Endothelial cell (in vitro differentiated cells): ENCODE measurements around the gene ZNF81. TPM values are rescaled to one million over a fixed set of nuclear protein-coding genes. Genes with fewer than 3 reads are reported as not detected.
"Not testable (repeated sequence)": the region's sequence is repeated elsewhere in the genome, so short reads cannot be mapped to it uniquely, and the experiment has no call there.

Experiments
- DNase-seq: peaks from one replicate; pipeline ENCODE4 v3.0.0; 2021; ENCODE audit warnings: low spot score
- H3K27ac Mint-ChIP-seq: one replicate; pipeline ENCODE4 v1.8.0; 2021; ENCODE audit warnings: mixed read lengths, inconsistent platforms; ENCODE audit not compliant: unreplicated experiment
- H3K27me3 Mint-ChIP-seq: one replicate; pipeline ENCODE4 v1.8.0; 2021; ENCODE audit warnings: mild to moderate bottlenecking, moderate library complexity, mixed read lengths, inconsistent platforms; ENCODE audit not compliant: unreplicated experiment
- H3K36me3 Mint-ChIP-seq: one replicate; pipeline ENCODE4 v1.8.0; 2021; ENCODE audit warnings: mild to moderate bottlenecking, low read depth, mixed read lengths, inconsistent platforms; ENCODE audit not compliant: unreplicated experiment
- H3K4me1 Mint-ChIP-seq: one replicate; pipeline ENCODE4 v1.8.0; 2021; ENCODE audit warnings: mild to moderate bottlenecking, mixed read lengths, inconsistent platforms; ENCODE audit not compliant: unreplicated experiment
- H3K4me3 Mint-ChIP-seq: one replicate; pipeline ENCODE4 v1.8.0; 2021; ENCODE audit warnings: mild to moderate bottlenecking, mixed read lengths, inconsistent platforms; ENCODE audit not compliant: unreplicated experiment
- H3K9me3 Mint-ChIP-seq: one replicate; pipeline ENCODE4 v1.8.0; 2021; ENCODE audit warnings: mixed read lengths, inconsistent platforms; ENCODE audit not compliant: unreplicated experiment
- total RNA-seq: library from RNA; stranded (reverse); fragmentation: NEBNext Ultra II Directional; extraction: Animal tissue kit (Norgen Biotek cat#: 25700); gene quantifications from one replicate; pipeline ENCODE4 v1.2.1, GENCODE V29; 2021; ENCODE audit not compliant: unreplicated experiment
- TF ChIP-seq, protein P1 (sequence below): fragments of 200-600 bp; sonication (generic); IDR thresholded peaks from one replicate; pipeline ENCODE4 v1.5.0; 2021; ENCODE audit warnings: antibody characterized with exemption; ENCODE audit not compliant: unreplicated experiment

The ZNF81 gene
- total RNA-seq, 1 donor from 2014 or later, result 8.8 TPM

DNA sequence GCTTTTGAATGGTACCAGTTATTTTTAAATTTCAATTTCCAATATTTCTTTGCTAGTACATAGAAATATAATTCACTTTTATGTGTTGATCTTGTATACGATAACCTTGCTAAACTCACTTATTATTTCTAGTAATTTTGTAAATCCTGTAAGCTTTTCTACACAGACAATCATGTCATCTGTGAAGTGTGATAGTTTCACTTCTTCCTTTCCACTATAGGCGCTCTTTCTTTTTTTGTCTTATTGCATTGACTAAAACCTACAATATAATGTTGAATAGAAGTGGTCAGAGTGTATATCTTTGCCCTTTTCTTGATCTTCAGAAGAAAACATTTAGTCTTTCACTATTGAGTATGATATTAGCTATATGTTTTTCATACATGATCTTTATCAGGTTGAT lies 90.5 kb downstream of the ZNF81 start:
- no peaks in the 10 kb centered on the region for H3K27me3 Mint-ChIP-seq
- no peaks in the 10 kb centered on the region for H3K4me1 Mint-ChIP-seq
- no peaks in the 10 kb centered on the region for H3K36me3 Mint-ChIP-seq
- TF ChIP-seq, protein P1, sequence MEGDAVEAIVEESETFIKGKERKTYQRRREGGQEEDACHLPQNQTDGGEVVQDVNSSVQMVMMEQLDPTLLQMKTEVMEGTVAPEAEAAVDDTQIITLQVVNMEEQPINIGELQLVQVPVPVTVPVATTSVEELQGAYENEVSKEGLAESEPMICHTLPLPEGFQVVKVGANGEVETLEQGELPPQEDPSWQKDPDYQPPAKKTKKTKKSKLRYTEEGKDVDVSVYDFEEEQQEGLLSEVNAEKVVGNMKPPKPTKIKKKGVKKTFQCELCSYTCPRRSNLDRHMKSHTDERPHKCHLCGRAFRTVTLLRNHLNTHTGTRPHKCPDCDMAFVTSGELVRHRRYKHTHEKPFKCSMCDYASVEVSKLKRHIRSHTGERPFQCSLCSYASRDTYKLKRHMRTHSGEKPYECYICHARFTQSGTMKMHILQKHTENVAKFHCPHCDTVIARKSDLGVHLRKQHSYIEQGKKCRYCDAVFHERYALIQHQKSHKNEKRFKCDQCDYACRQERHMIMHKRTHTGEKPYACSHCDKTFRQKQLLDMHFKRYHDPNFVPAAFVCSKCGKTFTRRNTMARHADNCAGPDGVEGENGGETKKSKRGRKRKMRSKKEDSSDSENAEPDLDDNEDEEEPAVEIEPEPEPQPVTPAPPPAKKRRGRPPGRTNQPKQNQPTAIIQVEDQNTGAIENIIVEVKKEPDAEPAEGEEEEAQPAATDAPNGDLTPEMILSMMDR, result no peak
- H3K9me3 Mint-ChIP-seq, result no peaks in the 10 kb centered on the region
- H3K4me3 Mint-ChIP-seq, result no peak overlapping the region
- no peak overlapping the region for H3K27ac Mint-ChIP-seq
- no peak for DNase-seq

DNA sequence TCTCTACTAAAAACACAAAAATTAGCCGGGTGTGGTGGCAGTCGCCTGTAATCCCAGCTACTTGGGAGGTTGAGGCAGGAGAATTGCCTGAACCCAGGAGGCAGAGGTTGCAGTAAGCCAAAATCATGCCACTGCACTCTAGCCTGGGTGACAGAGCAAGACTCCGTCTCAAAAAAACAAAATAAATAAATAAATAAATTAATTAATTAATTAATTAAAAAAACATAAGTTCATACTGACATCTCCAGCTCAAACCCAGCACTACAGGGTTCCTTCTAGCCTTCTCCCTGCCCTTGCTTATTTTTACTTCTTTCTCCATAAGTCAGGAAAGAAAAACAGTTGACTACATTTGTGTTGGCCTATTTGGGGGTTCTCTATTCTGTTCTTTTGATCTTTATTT lies 95.3 kb downstream of the ZNF81 start:
- not testable (repeated sequence) for DNase-seq, H3K27ac Mint-ChIP-seq, H3K4me3 Mint-ChIP-seq, H3K36me3 Mint-ChIP-seq, H3K9me3 Mint-ChIP-seq, H3K27me3 Mint-ChIP-seq, H3K4me1 Mint-ChIP-seq

DNA sequence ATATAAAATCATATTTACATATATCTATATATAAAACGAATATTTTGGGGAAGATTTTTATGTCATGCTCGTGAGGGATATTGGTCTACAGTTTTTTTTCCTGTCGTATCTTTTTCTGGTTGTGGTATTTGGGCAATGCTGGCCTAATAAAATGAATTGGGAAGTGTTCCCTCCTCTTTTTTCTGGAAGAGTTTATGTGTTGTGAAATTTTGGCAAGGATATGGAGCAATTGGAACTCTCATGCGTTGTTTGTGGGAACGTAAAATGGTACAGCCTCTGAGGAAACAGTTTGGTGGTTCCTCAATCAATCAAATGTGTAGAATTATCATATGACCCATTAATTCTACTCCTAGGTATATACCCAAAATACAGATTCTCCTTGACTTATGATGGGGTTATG lies 97.2 kb downstream of the ZNF81 start:
- Mint-ChIP-seq H3K27me3 (no peaks in the 10 kb centered on the region), H3K4me3 (no peak overlapping the region), H3K9me3 (no peaks in the 10 kb centered on the region), H3K4me1 (no peaks in the 10 kb centered on the region), H3K36me3 (no peaks in the 10 kb centered on the region), H3K27ac (no peak overlapping the region)
- TF ChIP-seq, protein P1, result no peak
- no peak for DNase-seq

DNA sequence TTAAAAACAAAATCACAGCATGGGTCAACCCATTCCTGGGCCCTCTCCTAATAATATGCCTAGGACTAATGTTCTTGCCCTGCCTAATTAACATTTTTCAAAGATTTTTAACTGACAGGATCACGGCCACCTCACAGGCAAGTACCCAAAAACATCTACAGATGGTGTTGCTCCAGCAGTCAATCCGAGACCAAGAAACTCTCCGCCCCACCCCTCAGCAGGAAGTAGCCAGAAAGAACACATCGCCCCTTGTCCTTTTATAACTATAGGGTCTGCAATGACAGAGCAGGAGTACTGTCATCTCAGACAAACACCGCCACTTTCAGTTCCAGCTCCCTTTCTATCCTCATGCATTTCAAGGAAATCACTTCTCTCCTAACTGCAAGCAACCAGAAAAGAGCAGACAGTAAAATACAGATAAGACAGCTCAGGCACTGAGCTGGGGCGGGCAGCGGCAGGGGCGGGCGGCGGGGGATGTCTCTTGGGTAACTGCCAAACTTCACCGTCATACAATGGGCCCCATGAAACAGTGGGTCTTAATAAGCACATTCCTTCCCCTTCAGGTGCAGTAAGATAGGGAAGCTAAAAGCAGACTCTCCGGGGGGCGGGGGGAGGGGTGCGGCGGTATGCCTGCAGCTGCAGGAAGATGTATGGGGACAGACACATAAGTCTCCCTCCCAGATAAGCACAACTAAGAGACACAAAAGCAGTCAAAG lies 99.7 kb downstream of the ZNF81 start:
- Mint-ChIP-seq H3K9me3 (no peaks in the 10 kb centered on the region), H3K4me1 (no peaks in the 10 kb centered on the region), H3K36me3 (no peaks in the 10 kb centered on the region), H3K27me3 (no peaks in the 10 kb centered on the region), H3K27ac (no peak overlapping the region), H3K4me3 (no peak overlapping the region)
- TF ChIP-seq, protein P1, result no peak
- DNase-seq, result no peak

DNA sequence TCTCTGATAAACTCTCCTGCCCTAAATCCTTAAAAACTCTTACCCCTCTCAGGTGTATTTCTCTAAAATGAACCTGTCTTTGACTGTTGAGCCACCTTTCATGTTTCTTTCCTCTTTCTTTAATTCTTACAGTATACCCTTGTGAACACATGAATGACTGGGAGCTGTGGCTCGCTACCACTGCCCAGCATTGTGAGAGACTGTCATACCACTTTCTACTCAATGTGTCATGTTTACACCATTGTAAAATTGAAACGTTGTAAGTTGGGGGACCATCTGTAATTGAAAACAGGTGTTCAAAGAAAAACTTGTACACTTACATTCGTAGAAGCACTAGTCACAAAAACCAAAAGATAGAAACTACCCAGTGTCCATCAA lies 100.2 kb downstream of the ZNF81 start:
- DNase-seq, result no peak
- no peak overlapping the region for H3K4me3 Mint-ChIP-seq
- TF ChIP-seq, protein P1, result no peak
- H3K4me1 Mint-ChIP-seq, result no peaks in the 10 kb centered on the region
- no peaks in the 10 kb centered on the region for H3K27me3 Mint-ChIP-seq
- H3K9me3 Mint-ChIP-seq, result no peaks in the 10 kb centered on the region
- no peak overlapping the region for H3K27ac Mint-ChIP-seq
- H3K36me3 Mint-ChIP-seq, result no peaks in the 10 kb centered on the region
